ENCODE measurements around the gene DNAJC28. TPM values are rescaled to one million over a fixed set of nuclear protein-coding genes. Genes with fewer than 3 reads are reported as not detected.
A peak's percentile ranks its signal among the peaks of the same experiment; 100 is the strongest.
"Not testable (repeated sequence)": the region's sequence is repeated elsewhere in the genome, so short reads cannot be mapped to it uniquely, and the experiment has no call there.

DNAJC28 gene
- total and polyA plus RNA-seq, 5 experiments from 2014 or later = 0.89 to 2.1 (median 1.6) TPM

DNA sequence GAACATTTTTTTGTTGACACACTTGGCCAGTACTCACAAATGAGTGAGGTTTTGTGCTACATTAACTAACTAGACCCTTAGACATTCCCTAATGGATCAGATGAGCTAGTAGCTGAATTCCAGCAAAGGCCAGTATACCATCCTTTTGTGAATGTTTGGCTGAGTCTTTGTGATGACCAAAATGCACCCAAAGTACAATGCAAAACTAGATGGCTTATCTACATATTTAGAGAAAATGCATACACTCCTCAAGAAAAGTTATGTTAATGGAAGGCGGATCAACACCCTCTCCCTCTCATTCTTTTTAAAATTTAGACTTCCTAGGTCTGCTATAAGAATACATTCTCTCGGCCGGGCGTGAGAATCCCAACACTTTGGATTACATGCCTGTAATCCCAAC is 20.1 kb upstream of the DNAJC28 start:
- DNase-seq (no peak), ATAC-seq (no peak)
- peaks cover 0 to 6% (median 0%) of the 10 kb centered on the region in 9 donors for H3K9me3 Mint-ChIP-seq
- H3K36me3 Mint-ChIP-seq = peaks cover 31 to 88% (median 32%) of the 10 kb centered on the region in 3 donors
- no peaks in the 10 kb centered on the region for H3K27me3 Mint-ChIP-seq
- H3K4me3 Mint-ChIP-seq = no peak overlapping the region
- peak overlapping the region in 2 of 10 donors; percentile 15 to 20 for H3K27ac Mint-ChIP-seq
- POLR2A ChIA-PET = no interaction called here
- H3K4me1 Mint-ChIP-seq = peaks cover 0 to 4% (median 0%) of the 10 kb centered on the region in 4 donors

DNA sequence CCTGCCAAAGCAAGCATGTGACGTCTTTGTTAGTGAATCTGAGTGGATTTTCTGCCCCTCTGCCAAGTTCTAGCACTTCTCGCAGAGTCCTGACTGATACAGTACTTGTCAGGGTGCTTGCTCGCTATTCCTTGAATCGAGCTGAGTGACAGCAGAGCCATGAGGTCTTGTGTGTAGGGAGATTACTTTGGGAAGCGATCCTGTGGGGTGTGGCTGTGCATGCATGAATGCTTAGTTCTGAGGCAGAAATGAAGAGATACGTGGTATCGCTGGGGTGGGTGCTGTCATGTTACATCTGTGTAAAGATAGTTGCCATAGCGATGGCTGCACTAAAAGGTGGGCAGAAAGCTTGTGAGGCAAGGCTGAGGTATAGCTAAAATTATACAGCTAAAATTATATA is 19.3 kb upstream of the DNAJC28 start:
- H3K4me1 Mint-ChIP-seq = peaks cover 0 to 4% (median 0%) of the 10 kb centered on the region in 4 donors
- no peaks in the 10 kb centered on the region for H3K27me3 Mint-ChIP-seq
- H3K4me3 Mint-ChIP-seq = no peak overlapping the region
- ATAC-seq = no peak
- peaks cover 30 to 85% (median 31%) of the 10 kb centered on the region in 3 donors for H3K36me3 Mint-ChIP-seq
- POLR2A ChIA-PET = no interaction called here
- H3K9me3 Mint-ChIP-seq = peaks cover 0 to 7% (median 0%) of the 10 kb centered on the region in 9 donors
- H3K27ac Mint-ChIP-seq = peak overlapping the region in 2 of 10 donors; percentile 2 to 11
- no peak for DNase-seq

DNA sequence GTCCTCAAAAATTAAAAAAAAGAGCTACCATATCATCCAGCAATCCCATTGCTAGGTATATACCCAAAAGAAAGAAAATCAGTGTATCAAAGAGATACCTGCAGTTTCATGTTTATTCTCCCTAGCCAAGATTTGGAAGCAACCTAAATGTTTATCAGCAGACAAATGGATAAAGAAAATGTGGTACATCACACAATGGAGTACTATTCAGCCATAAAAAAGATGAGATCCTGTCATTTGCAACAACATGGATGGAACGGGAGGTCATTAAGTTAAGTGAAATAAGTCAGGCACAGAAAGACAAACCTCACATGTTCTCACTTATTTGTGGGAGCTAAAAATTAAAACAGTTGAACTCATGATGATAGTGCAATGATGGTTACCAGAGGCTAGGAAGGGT is 15.5 kb upstream of the DNAJC28 start:
- not testable (repeated sequence) for DNase-seq, ATAC-seq, H3K4me3 Mint-ChIP-seq, H3K4me1 Mint-ChIP-seq, H3K9me3 Mint-ChIP-seq, H3K27me3 Mint-ChIP-seq
- POLR2A ChIA-PET = interaction anchor here (0.6 to 2.0 kb wide), 2 partner anchors 18 to 27 kb away, joined by 4 to 5 read pairs; partner anchors contain the start of gene TMEM50B
- Mint-ChIP-seq H3K27ac (peak overlapping the region in 1 of 10 donors; percentile 61), H3K36me3 (peaks cover 30 to 84% (median 35%) of the 10 kb centered on the region in 3 donors)

DNA sequence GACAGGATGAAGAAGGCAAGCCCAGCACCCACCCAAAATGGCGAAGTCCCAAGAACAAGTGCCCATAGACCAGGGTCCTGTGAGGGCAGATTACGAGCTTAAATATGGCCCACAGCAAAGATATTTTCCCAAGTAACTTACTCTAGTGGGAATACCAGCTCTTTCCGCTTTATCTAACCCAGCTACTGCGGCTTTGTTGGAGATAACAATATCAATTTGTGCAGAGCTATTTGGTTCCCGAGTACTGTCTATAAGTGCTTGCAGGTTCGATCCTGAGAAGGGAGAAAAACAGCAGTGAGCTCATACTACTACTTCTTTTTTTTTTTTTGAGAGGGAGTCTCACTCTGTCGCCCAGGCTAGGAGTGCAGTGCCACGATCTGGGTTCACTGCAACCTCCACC is 14.3 kb upstream of the DNAJC28 start:
- no peaks in the 10 kb centered on the region for H3K4me1 Mint-ChIP-seq
- H3K27ac Mint-ChIP-seq = peak overlapping the region in 1 of 10 donors; percentile 60
- no peak overlapping the region for H3K4me3 Mint-ChIP-seq
- ATAC-seq (no peak), DNase-seq (no peak)
- POLR2A ChIA-PET = interaction anchor here (2.0 kb wide), 1 partner anchor 26 kb away, joined by 5 read pairs; the partner anchor contains the start of gene TMEM50B
- no peaks in the 10 kb centered on the region for H3K27me3 Mint-ChIP-seq
- peaks cover 0 to 7% (median 0%) of the 10 kb centered on the region in 9 donors for H3K9me3 Mint-ChIP-seq
- H3K36me3 Mint-ChIP-seq = peaks cover 20 to 72% (median 34%) of the 10 kb centered on the region in 3 donors

DNA sequence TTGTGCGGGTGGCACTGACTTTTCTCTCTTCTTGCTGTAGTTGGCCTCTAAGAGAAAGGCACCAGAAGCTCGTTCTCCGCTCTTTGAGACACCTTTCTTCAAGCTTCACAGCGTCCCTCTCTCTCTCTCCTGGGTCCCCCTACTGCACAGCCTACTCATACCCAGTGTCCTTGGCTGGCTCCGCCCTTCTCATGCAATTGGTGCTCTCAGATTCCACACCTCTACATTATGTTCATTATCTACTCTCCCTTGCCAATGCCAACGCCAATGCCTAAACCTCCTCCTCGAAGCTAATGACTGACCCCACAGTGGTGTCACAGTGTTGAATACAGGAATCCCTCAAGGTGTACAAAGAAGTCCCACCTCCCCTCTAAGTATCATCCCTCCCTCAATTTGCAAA is 4.8 kb upstream of the DNAJC28 start:
- Mint-ChIP-seq H3K27ac (peak overlapping the region in 2 of 10 donors; percentile 39 to 73), H3K9me3 (no peaks in the 10 kb centered on the region), H3K36me3 (no peaks in the 10 kb centered on the region), H3K27me3 (no peaks in the 10 kb centered on the region), H3K4me3 (peak overlapping the region in 1 of 10 donors; percentile 31), H3K4me1 (peaks cover 4 to 8% (median 6%) of the 10 kb centered on the region in 4 donors)
- ATAC-seq (no peak), DNase-seq (no peak)
- POLR2A ChIA-PET = interaction anchor here (0.8 kb wide), 1 partner anchor 16 kb away, joined by 3 read pairs; the partner anchor contains the start of gene TMEM50B

DNA sequence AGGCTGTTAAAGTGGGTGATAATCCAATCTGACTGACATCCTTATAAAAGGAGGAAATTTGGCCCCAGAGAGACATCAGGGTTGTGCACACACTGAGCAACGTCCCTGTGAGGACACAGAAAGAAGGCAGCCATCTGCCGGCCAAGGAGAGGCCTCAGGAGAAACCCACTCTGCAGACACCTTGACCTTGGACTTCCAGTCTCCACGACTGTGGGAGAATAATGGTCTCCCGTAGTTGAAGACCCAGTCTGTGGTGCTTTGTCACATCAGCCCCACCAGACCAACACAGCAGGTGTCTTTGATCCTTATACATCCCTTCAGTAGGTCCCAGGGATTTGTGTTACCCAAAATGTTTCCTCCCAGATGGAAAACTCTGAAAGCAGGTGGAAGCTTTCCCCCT is 4.2 kb upstream of the DNAJC28 start:
- POLR2A ChIA-PET = interaction anchor here (0.8 to 0.9 kb wide), 2 partner anchors 15 to 46 kb away, joined by 3 read pairs; partner anchors contain the start of genes GART and TMEM50B
- Mint-ChIP-seq H3K36me3 (no peaks in the 10 kb centered on the region), H3K9me3 (no peaks in the 10 kb centered on the region), H3K4me1 (peaks cover 5 to 13% (median 9%) of the 10 kb centered on the region in 4 donors), H3K27ac (peak overlapping the region in 1 of 10 donors; percentile 21), H3K4me3 (no peak overlapping the region), H3K27me3 (no peaks in the 10 kb centered on the region)
- no peak for DNase-seq
- ATAC-seq = no peak

DNA sequence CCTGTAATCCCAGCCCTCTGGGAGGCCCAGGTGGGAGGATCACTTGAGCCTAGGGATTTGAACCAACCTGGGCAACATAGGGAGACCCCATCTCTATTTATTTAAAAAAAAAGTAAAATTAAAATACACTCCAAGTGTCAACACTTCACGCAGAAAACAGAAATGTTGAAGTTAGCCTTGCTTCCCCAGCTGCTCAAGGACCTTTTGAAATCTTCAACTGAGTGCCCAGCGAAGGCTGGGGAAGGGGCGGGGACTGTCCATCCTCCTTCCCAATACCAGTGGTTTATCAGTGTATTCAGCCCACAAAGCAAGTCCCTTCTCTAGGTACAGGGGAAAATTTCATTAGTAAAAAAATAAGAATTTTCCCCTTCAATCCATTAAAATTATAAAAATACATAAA is 2.2 kb upstream of the DNAJC28 start:
- no peak for ATAC-seq
- Mint-ChIP-seq H3K36me3 (peaks cover 0 to 4% (median 0%) of the 10 kb centered on the region in 3 donors), H3K27me3 (no peaks in the 10 kb centered on the region), H3K9me3 (no peaks in the 10 kb centered on the region), H3K27ac (peak overlapping the region in 1 of 10 donors; percentile 85), H3K4me3 (peak overlapping the region in 4 of 10 donors; percentile 31 to 81 (median 62)), H3K4me1 (peaks cover 5 to 15% (median 10%) of the 10 kb centered on the region in 4 donors)
- no peak for DNase-seq
- POLR2A ChIA-PET = interaction anchor here (0.6 to 1.2 kb wide), 2 partner anchors 36 to 53 kb away, joined by 3 to 5 read pairs; no protein-coding TSS in a partner anchor

DNA sequence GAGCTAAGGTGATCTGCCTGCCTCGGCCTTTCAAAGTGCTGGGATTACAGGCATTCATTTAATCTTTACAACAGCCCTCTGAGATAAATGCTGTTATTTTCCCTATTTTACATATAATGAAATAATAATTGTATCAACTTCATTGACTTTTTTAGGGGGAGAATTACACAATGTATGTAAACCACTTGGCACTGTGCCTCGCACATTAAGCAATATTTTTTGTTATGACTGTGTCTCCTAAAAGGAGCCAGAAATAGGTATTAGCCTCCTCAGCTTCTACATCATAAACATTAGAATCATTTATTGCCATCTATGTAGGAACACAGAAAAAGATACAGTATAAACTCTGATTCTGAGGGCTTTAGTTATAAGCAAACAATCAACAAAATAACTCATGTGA is 1.1 kb upstream of the DNAJC28 start:
- POLR2A ChIA-PET = interaction anchor here (0.7 to 2.0 kb wide), 3 partner anchors 54 to 131 kb away, joined by 3 to 12 read pairs (median 3); no protein-coding TSS in a partner anchor
- Mint-ChIP-seq H3K9me3 (no peaks in the 10 kb centered on the region), H3K36me3 (peaks cover 0 to 4% (median 0%) of the 10 kb centered on the region in 3 donors), H3K4me3 (peak overlapping the region in 7 of 10 donors; percentile 3 to 85 (median 36)), H3K4me1 (peaks cover 5 to 15% (median 10%) of the 10 kb centered on the region in 4 donors), H3K27me3 (no peaks in the 10 kb centered on the region), H3K27ac (no peak overlapping the region)
- DNase-seq (no peak), ATAC-seq (no peak)

DNA sequence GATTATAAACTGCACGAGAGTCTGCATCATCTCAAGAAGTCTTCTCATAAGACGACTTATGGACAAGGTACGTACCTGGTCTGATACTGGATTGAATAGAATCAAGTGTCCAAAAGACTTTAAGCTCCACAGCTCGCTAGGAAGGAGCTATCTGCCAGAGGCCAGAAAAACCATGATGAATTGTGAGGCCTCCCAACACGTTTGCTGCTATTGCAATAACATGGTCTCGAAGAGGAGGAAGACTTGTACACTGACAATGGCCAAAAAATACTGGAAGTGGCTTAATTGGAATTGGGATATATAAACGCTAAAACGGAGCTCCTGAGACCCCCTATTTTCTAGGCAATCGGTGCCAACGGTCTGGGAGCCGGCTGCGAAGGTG is 534 bp downstream of the DNAJC28 start:
- DNase-seq (no peak), ATAC-seq (no peak)
- no peaks in the 10 kb centered on the region for H3K9me3 Mint-ChIP-seq
- peaks cover 0 to 4% (median 0%) of the 10 kb centered on the region in 3 donors for H3K36me3 Mint-ChIP-seq
- H3K4me3 Mint-ChIP-seq = peak overlapping the region; percentile 85 to 98 (median 91)
- POLR2A ChIA-PET = interaction anchor here (0.6 to 3.5 kb wide), 9 partner anchors 9 to 274 kb away, joined by 3 to 112 read pairs (median 4); partner anchors contain the start of genes DONSON, GART, IFNAR1 and SON
- H3K27me3 Mint-ChIP-seq = no peaks in the 10 kb centered on the region
- H3K4me1 Mint-ChIP-seq = peaks cover 5 to 15% (median 10%) of the 10 kb centered on the region in 4 donors
- H3K27ac Mint-ChIP-seq = peak overlapping the region in 9 of 10 donors; percentile 68 to 98 (median 94)

DNA sequence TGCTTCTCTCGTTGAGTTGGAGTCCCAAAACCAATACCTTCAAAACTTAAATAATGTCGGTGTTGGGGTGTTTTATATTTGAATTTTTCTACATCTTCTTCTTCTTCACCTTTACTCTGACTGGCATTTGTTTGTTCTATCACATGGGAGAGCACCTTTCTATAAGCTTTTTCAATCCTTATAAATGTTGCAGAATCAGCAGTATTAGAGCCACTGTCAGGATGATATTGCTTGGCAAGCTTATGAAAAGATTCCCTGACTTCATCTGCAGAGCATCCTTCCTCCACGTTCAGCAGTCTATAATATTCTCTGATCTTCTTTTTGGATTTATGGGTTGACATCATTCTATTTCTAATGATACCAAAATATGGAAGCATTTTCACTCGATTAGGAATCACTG is 2.6 kb downstream of the DNAJC28 start:
- no peak for DNase-seq
- H3K4me1 Mint-ChIP-seq = peaks cover 5 to 15% (median 10%) of the 10 kb centered on the region in 4 donors
- POLR2A ChIA-PET = interaction anchor here (0.7 to 3.5 kb wide), 3 partner anchors 8 to 93 kb away, joined by 4 to 112 read pairs (median 4); partner anchors contain the start of gene TMEM50B
- H3K27ac Mint-ChIP-seq = peak overlapping the region in 1 of 10 donors; percentile 34
- no peaks in the 10 kb centered on the region for H3K9me3 Mint-ChIP-seq
- H3K4me3 Mint-ChIP-seq = peak overlapping the region in 2 of 10 donors; percentile 11 to 32
- peaks cover 0 to 4% (median 0%) of the 10 kb centered on the region in 3 donors for H3K36me3 Mint-ChIP-seq
- no peak for ATAC-seq
- no peaks in the 10 kb centered on the region for H3K27me3 Mint-ChIP-seq

DNA sequence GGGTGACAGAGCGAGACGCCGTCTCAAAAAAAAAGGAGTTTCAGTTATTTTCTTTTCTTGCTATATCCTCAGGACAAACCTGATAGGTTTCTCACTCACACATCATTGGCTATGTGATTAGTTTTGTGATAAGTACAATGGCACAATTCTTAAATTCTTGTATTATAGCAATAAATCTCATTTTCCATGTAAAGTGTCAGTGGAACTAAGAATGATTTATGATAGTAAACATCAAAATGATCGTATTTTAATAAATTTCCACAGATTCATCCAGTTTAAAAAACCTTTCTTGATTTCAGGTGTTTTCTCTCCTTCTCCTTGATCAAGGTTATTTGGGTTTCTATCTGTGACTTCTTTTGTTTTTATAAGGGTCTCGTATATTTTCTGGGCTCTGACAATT is 3.5 kb downstream of the DNAJC28 start:
- ATAC-seq (no peak), DNase-seq (no peak)
- POLR2A ChIA-PET = no interaction called here
- no peak overlapping the region for H3K27ac Mint-ChIP-seq
- peaks cover 0 to 4% (median 0%) of the 10 kb centered on the region in 3 donors for H3K36me3 Mint-ChIP-seq
- H3K4me1 Mint-ChIP-seq = peaks cover 5 to 15% (median 10%) of the 10 kb centered on the region in 4 donors
- H3K4me3 Mint-ChIP-seq = no peak overlapping the region
- H3K9me3 Mint-ChIP-seq = no peaks in the 10 kb centered on the region
- no peaks in the 10 kb centered on the region for H3K27me3 Mint-ChIP-seq

DNA sequence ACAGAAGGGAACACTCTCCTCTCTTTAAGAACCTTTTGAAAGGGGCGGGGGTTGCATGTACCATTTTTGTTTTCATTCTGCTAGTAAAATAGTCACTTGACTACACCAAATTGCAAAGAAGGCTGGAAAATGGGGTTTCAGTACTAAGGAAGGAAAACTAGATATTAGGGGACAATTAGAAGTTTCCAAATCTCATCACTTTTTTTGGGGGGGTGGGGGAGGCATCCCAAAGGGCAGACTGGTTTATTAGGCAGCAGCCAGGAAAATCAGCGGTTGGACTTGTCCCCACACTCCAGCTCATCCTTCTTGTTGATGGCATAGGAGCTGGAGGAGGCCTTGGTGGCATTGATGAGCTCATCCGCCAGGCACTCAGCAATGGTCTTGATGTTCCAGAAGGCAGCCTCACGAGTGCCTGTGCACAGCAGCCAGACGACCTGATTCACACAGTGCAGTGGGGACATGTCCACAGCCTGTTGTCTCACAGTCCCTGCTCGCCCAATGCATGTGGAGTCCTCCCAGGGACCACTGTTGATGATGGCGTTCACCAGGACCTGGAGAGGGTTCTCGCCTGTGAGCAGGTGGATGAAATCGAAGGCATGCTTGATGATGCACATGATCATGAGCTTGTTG is 10.1 kb downstream of the DNAJC28 start:
- no peak for ATAC-seq
- Mint-ChIP-seq H3K4me1 (peaks cover 11 to 32% (median 21%) of the 10 kb centered on the region in 4 donors), H3K9me3 (no peaks in the 10 kb centered on the region), H3K36me3 (peaks cover 0 to 2% (median 0%) of the 10 kb centered on the region in 3 donors), H3K27ac (peak overlapping the region in 5 of 10 donors; percentile 15 to 98 (median 96)), H3K4me3 (peak overlapping the region in 8 of 10 donors; percentile 81 to 97 (median 93)), H3K27me3 (no peaks in the 10 kb centered on the region)
- POLR2A ChIA-PET = interaction anchor here (0.9 to 4.1 kb wide), 7 partner anchors 9 to 753 kb away, joined by 3 to 112 read pairs (median 6); partner anchors contain the start of genes DNAJC28, GART and SON
- DNase-seq = no peak
